HG02623 (cell line): ENCODE measurements around the gene OLFM2.
"Not testable (repeated sequence)": the region's sequence is repeated elsewhere in the genome, so short reads cannot be mapped to it uniquely, and the experiment has no call there.

Source experiments
- ATAC-seq: cut with Tn5 transposase; IDR thresholded peaks from one replicate; pipeline ENCODE4 v1.9.1; 2021; ENCODE audit warnings: moderate library complexity; ENCODE audit not compliant: unreplicated experiment

OLFM2 gene

GRCh38 chr19:9943744-9944143 lies 7.4 kb upstream of the OLFM2 start:
- ATAC-seq: no peak

- no peak for ATAC-seq
These were observed 5.4 kb upstream of the OLFM2 start for GRCh38 chr19:9941671-9942070.

- no peak for ATAC-seq
These were observed 4.9 kb upstream of the OLFM2 start for GRCh38 chr19:9941231-9941630.

GRCh38 chr19:9940778-9941177 lies 4.5 kb upstream of the OLFM2 start:
- no peak for ATAC-seq

GRCh38 chr19:9939301-9939913 lies 3.1 kb upstream of the OLFM2 start:
- no peak for ATAC-seq

- ATAC-seq: no peak
These were observed 691 bp upstream of the OLFM2 start for GRCh38 chr19:9937001-9937411.

GRCh38 chr19:9935506-9936325 lies 599 bp downstream of the OLFM2 start:
- ATAC-seq: no peak

GRCh38 chr19:9934132-9934950 lies 2.0 kb downstream of the OLFM2 start:
- no peak for ATAC-seq

GRCh38 chr19:9932835-9933234 lies 3.5 kb downstream of the OLFM2 start:
- ATAC-seq: no peak

- ATAC-seq: no peak
These were observed 4.7 kb downstream of the OLFM2 start for GRCh38 chr19:9931629-9932028.

GRCh38 chr19:9923440-9923839 lies 12.9 kb downstream of the OLFM2 start:
- ATAC-seq: no peak

GRCh38 chr19:9922782-9923379 lies 13.4 kb downstream of the OLFM2 start:
- ATAC-seq: not testable (repeated sequence)

- no peak for ATAC-seq
These were observed 19.0 kb downstream of the OLFM2 start for GRCh38 chr19:9917321-9917720.

GRCh38 chr19:9916719-9917118 lies 19.6 kb downstream of the OLFM2 start:
- ATAC-seq: no peak

GRCh38 chr19:9914315-9915207 lies 21.8 kb downstream of the OLFM2 start:
- no peak for ATAC-seq

- ATAC-seq: no peak
These were observed 22.4 kb downstream of the OLFM2 start for GRCh38 chr19:9914001-9914314.

- no peak for ATAC-seq
These were observed 22.9 kb downstream of the OLFM2 start for GRCh38 chr19:9913237-9914000.

- ATAC-seq: no peak
These were observed 23.6 kb downstream of the OLFM2 start for GRCh38 chr19:9912551-9913236.

GRCh38 chr19:9911524-9912185 lies 24.7 kb downstream of the OLFM2 start:
- ATAC-seq: no peak
